B cell (primary cell): ENCODE measurements around the gene CPM. TPM values are rescaled to one million over a fixed set of nuclear protein-coding genes. Genes with fewer than 3 reads are reported as not detected.

Source experiments
- ATAC-seq: fragments of 200-7000 bp; cut with Tn5 transposase; one replicate; pipeline ENCODE4 v1.10.0; 2021; ENCODE audit warnings: low read depth, mild to moderate bottlenecking, moderate number of reproducible peaks, moderate library complexity
- CTCF ChIA-PET: fragments of 350-600 bp; sonication (Branson Sonifier 250); formaldehyde crosslinking; loops from one replicate; lab custom pipeline; 2021; ENCODE audit warnings: antibody characterized with exemption, inconsistent platforms; lab: Charles Lee
- POLR2A ChIA-PET: fragments of 350-600 bp; sonication (Branson Sonifier 250); formaldehyde crosslinking; loops from one replicate; lab custom pipeline; 2021; ENCODE audit warnings: antibody characterized with exemption; lab: Charles Lee
- DNase-seq: peaks from one replicate; pipeline ENCODE4 v3.0.0; 2013
- H2AFZ ChIP-seq: 2 replicates; pipeline ENCODE4 v1.6.1; 2012; ENCODE audit warnings: mild to moderate bottlenecking, low read depth, low read length; ENCODE audit not compliant: insufficient read depth, poor library complexity, severe bottlenecking
- H3K27ac ChIP-seq, 2 donors: 1 replicate in 1 of 2; 2 replicates in 1 of 2; pipeline ENCODE4 v1.5.1; 2012 to 2013; ENCODE audit warnings: low read length in 2 of 2, mild to moderate bottlenecking in 2 of 2, moderate library complexity in 1 of 2
- H3K27me3 ChIP-seq, 4 experiments: fragments of 200-600 bp in 1 of 4; sonication (generic) in 1 of 4; replicated peaks in 1 of 4; 1 replicate in 2 of 4; 2 replicates in 2 of 4; pipeline versions ENCODE4 v1.6.1 to v1.7.0; 2013 to 2016; ENCODE audit warnings: low read length in 3 of 4, mild to moderate bottlenecking in 2 of 4, mixed read lengths in 1 of 4, moderate library complexity in 1 of 4; ENCODE audit not compliant: insufficient read depth in 4 of 4, control insufficient read depth in 3 of 4; ENCODE audit errors: control extremely low read depth in 1 of 4
- H3K36me3 ChIP-seq, 2 experiments: replicated peaks in 1 of 2; 1 replicate in 1 of 2; 2 replicates in 1 of 2; pipeline versions ENCODE4 v1.6.1 to v1.7.1; 2013; ENCODE audit warnings: low read length in 1 of 2; ENCODE audit not compliant: insufficient read depth in 2 of 2, control insufficient read depth in 1 of 2; ENCODE audit errors: control extremely low read depth in 1 of 2, extremely low read depth in 1 of 2
- H3K4me1 ChIP-seq, 2 donors: fragments of 200-600 bp in 1 of 2; sonication (generic) in 1 of 2; 1 replicate in 1 of 2; 2 replicates in 1 of 2; pipeline versions ENCODE4 v1.5.1 to v1.6.1; 2013 to 2017; ENCODE audit warnings: low read length in 2 of 2; ENCODE audit not compliant: control insufficient read depth in 2 of 2, insufficient read depth in 2 of 2
- H3K4me2 ChIP-seq: replicated peaks from 2 replicates; pipeline ENCODE3; 2012; ENCODE audit warnings: mild to moderate bottlenecking, low read depth, low read length; ENCODE audit not compliant: poor library complexity, severe bottlenecking
- H3K4me3 ChIP-seq, 5 experiments: fragments of 200-600 bp in 1 of 5; sonication (generic) in 1 of 5; 1 replicate in 3 of 5; 2 replicates in 2 of 5; pipeline versions ENCODE4 v1.5.1 to v1.7.0; 2011 to 2016; ENCODE audit warnings: low read length in 4 of 5, mild to moderate bottlenecking in 4 of 5, low read depth in 2 of 5, control low read depth in 1 of 5, moderate library complexity in 1 of 5; ENCODE audit not compliant: insufficient read depth in 1 of 5; ENCODE audit errors: control extremely low read depth in 1 of 5, extremely low read depth in 1 of 5
- H3K79me2 ChIP-seq: fragments of 200-600 bp; sonication (generic); one replicate; pipeline ENCODE4 v1.6.0; 2016; ENCODE audit warnings: low read length; ENCODE audit not compliant: control insufficient read depth, insufficient read depth
- H3K9ac ChIP-seq: fragments of 200-600 bp; sonication (generic); 2 replicates; pipeline ENCODE4 v1.6.1; 2017; ENCODE audit warnings: mild to moderate bottlenecking, low read length, moderate library complexity
- H3K9me3 ChIP-seq, 3 donors: one replicate each; pipeline versions ENCODE4 v1.6.1 to v1.7.1; 2013; ENCODE audit warnings: low read length in 2 of 3; ENCODE audit not compliant: control insufficient read depth in 2 of 3, insufficient read depth in 1 of 3; ENCODE audit errors: control extremely low read depth in 1 of 3
- H4K20me1 ChIP-seq: 2 replicates; pipeline ENCODE4 v1.6.0; 2012; ENCODE audit warnings: mild to moderate bottlenecking, low read length; ENCODE audit not compliant: insufficient read depth, control insufficient read depth, poor library complexity, severe bottlenecking
- H3K27ac Mint-ChIP-seq: one replicate; pipeline ENCODE4 v1.8.0; 2021; ENCODE audit warnings: mixed read lengths
- H3K27me3 Mint-ChIP-seq: one replicate; pipeline ENCODE4 v1.8.0; 2021; ENCODE audit warnings: mixed read lengths
- H3K4me1 Mint-ChIP-seq: one replicate; pipeline ENCODE4 v1.8.0; 2021; ENCODE audit warnings: mixed read lengths
- H3K4me3 Mint-ChIP-seq: one replicate; pipeline ENCODE4 v1.8.0; 2021; ENCODE audit warnings: mixed read lengths
- H3K9me3 Mint-ChIP-seq: one replicate; pipeline ENCODE4 v1.8.0; 2022; ENCODE audit warnings: mixed read lengths; ENCODE audit not compliant: insufficient read depth
- CTCF ChIP-seq: fragments of 200-600 bp; IDR thresholded peaks from one replicate; pipeline ENCODE4 v1.8.0; 2022; ENCODE audit warnings: antibody characterized with exemption, mild to moderate bottlenecking
- EZH2 ChIP-seq: IDR thresholded peaks from 2 replicates; pipeline ENCODE4 v1.6.1; 2012; ENCODE audit warnings: borderline replicate concordance, low read depth, mild to moderate bottlenecking, moderate library complexity, low read length; ENCODE audit not compliant: insufficient read depth, poor library complexity, severe bottlenecking
- WGBS: methylation state at CpG from one replicate; pipeline ENCODE4 v1.1.5; 2013; ENCODE audit warnings: missing lambda C conversion rate; ENCODE audit not compliant: insufficient coverage; 5-methylcytosine and 5-hydroxymethylcytosine counted together
- intact Hi-C: fragments of 100-400 bp; cut with micrococcal nuclease; formaldehyde crosslinking; loops from one replicate; pipeline ENCODE4 v1.10.0; 2022
- polyA plus RNA-seq: library from polyadenylated mRNA; depleted of rRNA; stranded (reverse); fragments of >200 nt; gene quantifications from 2 replicates; pipeline ENCODE4 v1.2.3, GENCODE V29; 2012
- total RNA-seq, 2 donors: library from RNA; stranded (reverse); fragments of 120-200 nt in 1 of 2; gene quantifications; 1 replicate in 1 of 2; 2 replicates in 1 of 2; pipeline versions ENCODE4 v1.2.3 to v1.2.4, GENCODE V29; 2013 to 2022

Gene CPM
- total and polyA plus RNA-seq, 2 donors (not counting 1 experiment from before 2014, with no cell fraction given) = 1.2 to 5.0 TPM

- Histone ChIP-seq H3K4me2 (no peak overlapping the region), H3K4me3 (no peak overlapping the region), H2AFZ (no peak overlapping the region), H3K27me3 (no peaks in the 10 kb centered on the region), H3K36me3 (peaks cover 0 to 9% of the 10 kb centered on the region in 2 experiments), H3K9me3 (no peaks in the 10 kb centered on the region), H3K27ac (no peak overlapping the region), H3K79me2 (no peaks in the 10 kb centered on the region), H4K20me1 (no peaks in the 10 kb centered on the region), H3K4me1 (no peaks in the 10 kb centered on the region), H3K9ac (no peak overlapping the region)
- TF ChIP-seq CTCF = no peak
- no peak for TF ChIP-seq EZH2
- intact Hi-C loops = no loop called here
- H3K9me3 Mint-ChIP-seq = no peaks in the 10 kb centered on the region
- no peaks in the 10 kb centered on the region for H3K27me3 Mint-ChIP-seq
- POLR2A ChIA-PET = no interaction called here
- DNase-seq (no peak), ATAC-seq (no peak)
- no peak overlapping the region for H3K4me3 Mint-ChIP-seq
- H3K27ac Mint-ChIP-seq = no peak overlapping the region
- WGBS = 67% methylated on average over 6 of the region's 8 CpGs
- peaks cover 9% of the 10 kb centered on the region for H3K4me1 Mint-ChIP-seq
- CTCF ChIA-PET = interaction anchor here (1.2 to 6.9 kb wide), 3 partner anchors 11 to 198 kb away, joined by 3 to 61 read pairs (median 7); partner anchors contain the start of gene MDM2
Measured at GRCh38 chr12:68871396-68871795, 61.6 kb downstream of the CPM start.

- no peak overlapping the region for H3K9ac ChIP-seq
- no peak overlapping the region for H2AFZ ChIP-seq
- no peaks in the 10 kb centered on the region for H3K9me3 ChIP-seq
- H3K4me1 ChIP-seq = no peaks in the 10 kb centered on the region
- H3K4me1 Mint-ChIP-seq = peaks cover 9% of the 10 kb centered on the region
- H3K27ac ChIP-seq = no peak overlapping the region
- H3K27ac Mint-ChIP-seq = no peak overlapping the region
- ChIA-PET POLR2A (no interaction called here), CTCF (interaction anchor here (1.2 to 6.9 kb wide), 3 partner anchors 63 to 382 kb away, joined by 3 to 61 read pairs (median 3); partner anchors contain the start of gene MDM2)
- no peak overlapping the region for H3K4me3 Mint-ChIP-seq
- WGBS = 87% methylated on average over 5 of the region's 6 CpGs
- H3K79me2 ChIP-seq = no peaks in the 10 kb centered on the region
- no peak for TF ChIP-seq CTCF
- TF ChIP-seq EZH2 = no peak
- no peak overlapping the region for H3K4me3 ChIP-seq
- no peaks in the 10 kb centered on the region for H3K9me3 Mint-ChIP-seq
- intact Hi-C loops = no loop called here
- DNase-seq = no peak
- H3K27me3 Mint-ChIP-seq = no peaks in the 10 kb centered on the region
- no peak overlapping the region for H3K4me2 ChIP-seq
- no peaks in the 10 kb centered on the region for H4K20me1 ChIP-seq
- H3K27me3 ChIP-seq = no peaks in the 10 kb centered on the region
- no peak for ATAC-seq
- peaks cover 0 to 9% of the 10 kb centered on the region in 2 experiments for H3K36me3 ChIP-seq
Measured at GRCh38 chr12:68870443-68870842, 62.5 kb downstream of the CPM start.
